LHCN-M2 (cell line): ENCODE measurements around the gene TRAPPC3. TPM values are rescaled to one million over a fixed set of nuclear protein-coding genes. Genes with fewer than 3 reads are reported as not detected.

Source experiments
- DNase-seq: peaks from one replicate; pipeline ENCODE4 v3.0.0-alpha.2; 2012; ENCODE audit warnings: low read depth
- total RNA-seq: library from RNA; depleted of rRNA; stranded (reverse); fragments of >200 nt; gene quantifications from 2 replicates; pipeline ENCODE4 v1.2.3, GENCODE V29; 2014

TRAPPC3 gene
- total RNA-seq, 1 experiment from 2014 or later = 134 TPM

DNA sequence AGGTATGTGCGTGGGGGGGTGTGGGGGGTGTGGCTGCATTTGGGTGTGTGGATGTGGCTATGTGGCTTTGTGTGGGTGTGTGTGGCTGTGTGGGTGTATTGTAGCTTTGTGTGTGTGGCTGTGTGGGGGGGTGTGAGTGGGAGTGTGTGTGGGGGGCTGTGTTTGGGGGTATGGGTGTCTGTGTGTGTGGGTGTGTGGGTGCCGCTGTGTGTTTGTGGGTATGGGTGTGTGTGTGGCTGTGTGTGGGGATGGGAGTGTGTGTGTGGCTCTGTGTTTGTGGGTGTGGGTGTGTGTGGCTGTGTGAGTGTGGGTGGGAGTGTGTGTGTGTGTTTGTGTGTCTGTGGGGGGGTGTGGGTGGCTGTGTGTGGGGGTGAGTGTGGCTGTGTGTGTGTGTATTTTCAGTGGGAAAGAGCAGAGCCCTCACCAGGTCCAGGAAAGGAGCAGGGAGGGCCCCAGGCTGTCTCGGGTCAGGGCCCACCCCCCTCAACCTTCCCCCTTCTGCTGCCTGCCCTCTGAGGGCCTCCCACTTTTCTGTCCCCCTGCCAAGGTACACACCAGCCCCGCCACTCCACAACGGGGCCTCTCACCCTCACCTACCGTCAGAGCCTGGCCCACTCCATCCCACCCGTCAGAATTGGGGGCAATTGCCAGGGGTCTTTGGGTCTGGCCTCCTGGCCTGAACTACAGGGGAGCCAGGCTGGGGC, 22.3 kb downstream of the TRAPPC3 start:
- DNase-seq = no peak

DNA sequence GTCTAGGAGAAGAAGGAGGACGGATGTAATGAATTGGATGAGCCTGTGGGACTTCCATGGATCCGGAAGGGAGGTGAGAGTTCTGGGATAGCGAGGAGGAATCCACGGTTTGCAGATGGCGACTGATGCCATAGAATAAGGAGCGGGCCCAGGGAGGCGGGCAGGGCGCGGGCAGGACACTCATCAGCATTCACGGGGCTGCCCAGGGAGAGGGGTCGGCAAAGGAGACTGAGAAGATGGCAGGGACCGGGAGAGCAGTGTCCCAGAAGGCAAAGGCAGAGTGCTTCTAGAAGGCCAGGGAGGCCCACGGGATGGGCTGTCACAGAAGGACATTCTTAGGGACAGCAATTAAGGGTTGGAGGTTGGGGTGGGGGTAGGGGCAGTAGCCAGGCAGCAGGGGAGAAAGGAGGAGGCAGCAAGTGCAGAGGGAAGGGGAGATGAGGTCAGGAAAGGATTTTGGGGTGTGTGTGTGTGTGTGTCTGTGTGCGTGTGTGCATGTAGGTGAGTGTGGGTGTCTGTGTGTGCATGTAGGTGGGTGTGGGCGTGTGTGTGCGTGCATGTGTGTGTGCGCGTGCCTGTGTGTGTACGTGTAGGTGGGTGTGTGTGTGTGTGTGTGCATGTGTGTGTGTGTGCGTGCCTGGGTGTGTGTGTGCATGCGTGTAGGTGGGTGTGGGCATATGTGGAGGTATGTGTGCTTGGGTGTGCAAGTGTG, 23.1 kb downstream of the TRAPPC3 start:
- DNase-seq = no peak

DNA sequence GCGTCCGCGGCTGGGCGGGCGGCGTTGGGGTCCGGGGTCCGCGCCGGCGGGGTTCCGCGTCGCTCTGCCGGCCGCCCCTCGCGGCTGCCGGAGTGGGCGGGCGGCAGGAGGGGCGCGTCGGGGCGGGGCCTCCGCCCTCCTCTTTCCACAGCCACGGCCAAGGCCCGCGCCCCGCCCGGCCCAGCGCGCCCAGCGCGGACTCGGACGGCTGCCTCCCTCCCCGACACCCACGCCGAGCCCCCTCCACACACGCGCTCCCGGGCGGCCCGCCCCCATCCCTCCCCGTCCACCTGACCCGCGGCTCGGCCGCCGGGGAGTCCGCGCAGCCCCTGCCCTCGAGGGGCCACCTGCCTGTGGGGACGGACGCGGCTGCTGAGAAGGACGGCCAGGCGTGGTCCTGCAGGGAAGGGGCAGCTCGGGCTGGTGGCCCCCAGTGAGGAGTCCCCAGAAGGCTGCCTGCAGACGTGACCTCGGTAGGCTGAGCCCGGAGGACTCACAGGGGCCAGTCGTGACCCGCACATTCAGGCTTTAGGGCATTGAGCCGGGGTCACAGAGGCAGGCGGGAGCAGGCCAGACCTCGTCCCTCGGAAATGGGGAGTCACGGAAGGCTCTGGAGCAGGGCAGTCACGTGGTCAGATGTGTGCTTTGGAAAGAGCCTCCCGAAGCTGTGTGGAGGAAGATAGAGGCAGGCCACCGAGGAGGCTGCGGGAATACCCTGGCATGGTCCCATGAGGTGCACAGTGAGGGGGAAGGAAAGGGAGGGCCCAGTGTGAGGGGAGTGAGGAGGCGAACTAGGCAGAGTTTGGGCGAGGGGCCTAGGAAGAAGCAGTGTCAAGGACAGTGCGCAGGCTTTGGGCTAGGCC, 23.9 kb downstream of the TRAPPC3 start, which contains the start of gene COL8A2:
Gene COL8A2 (minus strand): TSS at position 94 of the 863 bp plus-strand sequence. CDS start 24,980 bp downstream, outside the sequence.
- DNase-seq = no peak

DNA sequence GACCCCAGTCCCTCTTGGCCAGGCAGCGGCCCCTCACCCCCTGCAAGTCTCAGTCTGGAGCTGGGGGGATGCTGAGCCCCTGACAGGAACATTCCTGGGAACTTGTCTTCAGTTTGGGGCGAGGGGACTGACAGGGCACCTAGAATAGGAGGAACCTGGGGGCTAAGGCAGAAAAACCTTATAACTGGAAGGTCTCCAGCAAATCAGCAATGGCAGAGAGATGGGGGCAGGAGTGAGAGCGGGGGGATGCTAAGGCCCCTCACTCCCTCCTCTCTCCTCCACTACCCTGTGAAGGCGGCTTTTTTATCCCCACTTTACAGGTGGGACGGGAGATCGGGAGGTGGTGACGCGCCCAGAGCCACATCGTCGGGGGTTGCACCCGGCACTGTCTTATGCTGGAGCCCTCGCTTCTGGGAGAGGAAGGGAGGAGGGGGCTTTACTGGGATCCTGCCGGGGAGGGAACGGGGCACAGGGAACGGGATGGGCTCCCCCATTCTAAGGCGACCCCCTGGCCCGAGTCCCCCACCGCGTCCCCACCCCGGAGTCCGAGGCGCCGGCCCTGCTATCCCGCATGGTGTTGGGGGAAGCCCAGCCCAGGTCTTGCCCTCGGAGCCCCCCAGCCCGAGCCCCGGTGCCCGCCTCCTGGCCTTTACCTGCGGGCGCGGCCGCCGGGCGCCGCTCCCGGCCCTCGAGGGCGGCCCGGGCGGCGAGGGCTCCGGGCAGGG, 24.7 kb downstream of the TRAPPC3 start:
- DNase-seq = no peak

DNA sequence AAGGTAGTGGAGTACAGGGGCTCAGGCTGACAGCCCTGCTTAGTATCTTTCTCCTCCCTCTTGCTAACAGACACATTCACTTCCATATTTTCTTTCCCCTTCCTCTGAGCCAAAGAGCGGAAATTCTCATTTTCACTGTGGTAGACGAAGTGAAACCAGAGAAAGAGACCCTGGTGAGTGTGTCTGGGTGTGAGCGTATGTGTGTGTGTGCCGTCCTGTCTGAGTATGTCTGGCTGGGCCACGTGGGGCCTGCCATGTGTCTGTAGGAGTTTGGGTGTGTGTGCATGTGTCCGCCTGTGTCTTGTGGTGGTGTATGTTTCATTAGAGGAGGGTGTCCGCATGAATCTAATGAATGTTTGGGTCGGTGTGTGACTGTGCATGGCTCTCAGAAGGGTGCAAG, 25.9 kb downstream of the TRAPPC3 start:
- no peak for DNase-seq

DNA sequence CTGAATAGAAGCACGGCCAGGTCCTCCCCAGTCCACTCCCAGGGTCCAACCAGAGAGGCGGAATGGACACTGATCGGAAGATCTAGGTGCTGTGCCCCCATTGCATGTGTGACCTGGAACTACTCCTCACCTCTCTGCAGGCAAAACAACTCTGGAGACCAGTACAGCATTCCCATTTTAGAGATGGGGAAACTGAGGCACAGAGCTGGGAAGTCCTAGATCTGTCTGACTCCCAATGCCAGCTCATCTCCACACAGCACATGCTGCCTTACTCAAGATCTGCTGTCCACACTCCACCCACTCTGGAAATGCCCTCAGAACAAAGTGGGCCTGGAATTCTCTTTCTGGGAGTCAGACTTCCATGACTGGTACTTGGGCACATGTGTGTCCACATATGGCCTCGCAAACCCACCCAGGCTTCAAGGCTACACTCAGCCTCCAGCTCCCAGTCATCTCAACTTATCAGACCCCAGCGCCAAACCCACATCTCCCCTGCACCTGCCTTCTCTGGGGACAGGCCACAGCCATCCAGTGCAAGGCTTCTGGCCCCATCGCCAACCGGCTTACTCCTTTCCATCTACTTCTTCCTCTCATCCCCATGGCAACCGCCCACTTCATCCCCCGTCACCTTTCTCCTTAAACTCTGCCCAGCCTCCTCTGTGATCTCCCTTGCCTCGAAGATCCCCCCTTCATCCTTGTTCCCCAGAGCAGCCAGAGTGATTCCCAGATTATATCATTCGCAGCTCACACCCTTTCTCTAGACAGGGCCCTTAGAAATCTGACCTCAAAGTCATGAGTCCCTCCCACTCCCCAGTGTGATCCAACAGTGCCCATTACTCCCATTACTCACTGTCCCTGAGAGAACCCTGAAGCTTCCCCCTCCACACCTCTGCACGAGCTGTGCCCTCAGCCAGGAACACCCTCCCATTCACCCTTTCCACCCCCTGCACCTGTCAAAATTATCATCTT, 26.9 kb downstream of the TRAPPC3 start:
- DNase-seq = no peak

DNA sequence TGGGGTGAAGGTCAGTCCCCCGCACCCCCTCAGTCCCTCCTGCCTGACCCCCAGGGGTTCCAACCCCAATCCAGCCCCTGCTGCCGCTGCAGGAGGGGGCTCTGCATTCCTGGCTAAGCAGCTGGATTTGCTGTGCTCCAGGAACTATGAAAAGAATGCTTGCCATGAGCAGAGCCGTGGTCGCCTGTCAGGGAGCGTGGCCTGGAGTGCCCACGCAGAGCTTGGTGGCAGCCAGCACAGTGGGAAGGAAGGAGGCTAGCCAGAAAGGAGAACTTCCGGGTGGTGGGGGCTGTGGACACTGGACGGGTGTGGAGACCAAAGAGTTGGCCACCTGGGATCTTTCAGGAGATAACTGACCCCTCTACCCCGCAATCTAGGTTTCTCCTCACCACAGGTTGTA, 29.8 kb downstream of the TRAPPC3 start:
- DNase-seq = no peak

DNA sequence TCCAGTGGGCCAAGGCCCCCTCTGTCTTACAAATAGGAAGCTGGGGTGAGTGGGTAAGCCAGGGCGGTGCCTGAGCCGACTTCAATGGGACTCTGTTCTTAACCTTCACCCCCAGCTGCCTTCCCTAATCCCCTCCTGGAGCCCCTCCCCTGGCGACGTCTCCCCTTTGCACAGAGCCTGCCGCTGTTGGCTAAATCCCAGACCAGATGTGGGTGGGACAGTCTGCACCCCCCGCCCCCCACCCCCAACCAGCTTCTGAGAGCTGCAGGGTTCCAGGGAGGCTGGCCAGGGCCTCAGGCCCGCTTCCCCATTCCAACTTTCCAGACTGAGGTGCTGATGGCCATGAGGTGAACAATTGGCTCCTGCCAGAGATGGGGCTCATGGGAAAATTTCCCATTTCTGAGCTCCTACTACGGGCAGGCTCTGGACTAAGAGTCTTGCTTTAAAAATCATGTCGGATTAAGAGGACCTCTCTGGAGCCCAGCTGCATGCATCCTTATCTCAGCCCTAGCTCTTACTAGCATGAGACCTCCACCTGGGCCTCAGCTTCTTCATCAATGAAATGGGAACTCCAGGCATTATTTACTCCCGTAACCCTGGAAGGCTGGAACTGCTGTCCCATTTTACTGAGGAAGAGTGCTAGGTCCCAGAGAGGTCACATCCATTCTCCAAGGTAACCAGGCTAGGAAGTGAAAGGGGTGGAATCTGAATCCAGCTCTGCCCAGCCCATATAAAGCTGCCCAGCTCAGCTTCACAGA, 30.7 kb downstream of the TRAPPC3 start:
- no peak for DNase-seq

DNA sequence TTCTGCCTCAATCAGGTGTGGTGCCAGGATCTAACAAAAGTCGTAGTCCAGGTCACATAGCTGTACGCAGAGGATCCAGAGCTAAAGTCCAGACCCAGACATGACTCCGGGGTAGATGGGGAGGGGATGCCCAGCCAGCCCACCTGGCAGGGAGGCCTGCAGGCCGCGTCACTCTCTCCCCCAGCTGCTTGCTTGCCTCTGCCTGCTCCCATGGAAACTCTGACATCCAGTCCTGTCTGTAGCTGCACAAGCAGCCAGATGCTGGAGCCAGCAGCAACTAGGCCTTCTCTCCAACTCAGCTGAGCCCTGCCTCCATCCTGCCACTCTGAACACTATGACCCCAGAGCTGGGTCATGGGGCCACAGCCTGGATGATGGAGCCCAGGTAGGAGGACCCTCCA, 32.4 kb downstream of the TRAPPC3 start:
- DNase-seq = no peak

DNA sequence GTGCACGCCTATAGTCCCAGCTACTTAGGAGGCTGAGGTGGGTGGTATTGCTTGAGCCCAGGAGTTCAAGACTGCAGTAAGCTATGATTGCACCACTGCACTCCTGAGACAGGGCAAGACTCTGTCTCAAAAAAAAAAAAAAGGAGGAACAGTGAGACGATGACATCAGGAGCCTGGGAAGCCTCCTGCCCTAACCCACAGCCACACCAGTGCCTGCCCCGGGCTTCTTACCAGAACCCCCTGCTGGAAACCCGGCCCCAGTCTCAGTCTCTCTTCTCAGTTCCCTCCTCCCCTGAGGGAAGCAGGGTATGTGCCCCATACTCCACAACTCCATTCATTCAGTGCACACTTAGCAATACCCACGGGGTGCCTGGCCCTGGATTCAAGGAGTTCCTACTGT, 33.4 kb downstream of the TRAPPC3 start:
- DNase-seq = no peak

DNA sequence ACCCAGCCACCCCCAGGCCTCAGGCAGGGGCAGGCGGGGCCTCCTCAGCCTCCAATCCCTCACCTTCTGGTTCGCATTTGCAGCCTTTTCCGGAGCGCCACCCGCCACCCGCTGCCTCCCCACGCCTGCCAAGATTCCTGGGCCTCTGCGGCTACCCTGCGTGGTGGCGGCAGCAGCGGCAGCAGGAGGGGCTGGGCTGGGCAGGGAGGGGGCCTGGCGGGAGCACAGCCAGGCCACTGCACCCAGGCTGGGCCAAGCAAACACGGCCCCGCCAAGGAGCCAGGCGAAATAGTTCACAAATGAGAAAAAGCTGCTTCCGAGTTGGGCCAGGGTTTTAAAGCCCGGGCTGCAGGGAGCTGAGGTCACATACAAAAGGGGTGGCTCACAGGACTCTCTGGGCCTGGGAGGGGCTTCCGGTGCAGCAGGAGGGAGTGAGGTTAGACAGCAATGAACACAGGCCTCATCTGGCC, 34.1 kb downstream of the TRAPPC3 start:
- DNase-seq = no peak

DNA sequence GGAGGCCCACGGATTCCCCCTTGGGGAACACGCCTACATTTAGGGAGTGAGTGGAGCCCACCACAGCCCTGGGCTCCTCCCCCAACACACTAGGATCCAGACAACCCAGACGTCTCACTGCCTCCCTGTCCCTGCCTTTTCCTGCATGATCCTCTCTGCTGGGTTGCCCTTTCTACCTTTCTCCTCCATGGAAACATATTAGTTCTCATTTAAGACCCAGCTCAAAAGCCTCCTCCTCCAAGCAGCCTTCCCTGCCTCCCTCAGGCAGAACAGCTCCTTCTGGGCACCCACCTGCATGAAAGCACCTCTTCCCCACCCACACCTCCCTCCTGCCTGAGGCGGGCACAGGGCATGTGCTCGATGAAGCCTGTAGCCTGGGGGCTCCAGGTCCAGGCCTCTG, 34.9 kb downstream of the TRAPPC3 start:
- DNase-seq = no peak

DNA sequence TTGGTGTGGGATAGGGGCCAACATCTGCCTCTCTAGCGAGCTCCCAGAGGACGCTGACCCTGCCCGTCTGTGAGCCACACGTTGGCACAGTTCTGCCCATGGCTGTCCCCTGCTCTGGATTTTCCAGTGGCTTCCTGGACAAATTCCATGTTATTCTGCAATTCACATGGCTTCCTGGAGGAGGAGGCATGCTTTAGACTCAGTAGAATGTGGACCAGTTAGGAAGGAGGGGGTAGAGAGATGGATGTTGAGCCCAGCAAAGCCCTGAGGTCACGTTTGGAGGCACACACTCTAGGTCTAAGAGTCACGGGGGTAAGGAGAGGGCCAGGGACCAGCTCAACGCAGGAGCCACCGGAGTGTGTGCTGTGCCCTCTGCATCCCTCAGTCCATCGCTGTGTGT, 36.5 kb downstream of the TRAPPC3 start:
- DNase-seq = no peak

DNA sequence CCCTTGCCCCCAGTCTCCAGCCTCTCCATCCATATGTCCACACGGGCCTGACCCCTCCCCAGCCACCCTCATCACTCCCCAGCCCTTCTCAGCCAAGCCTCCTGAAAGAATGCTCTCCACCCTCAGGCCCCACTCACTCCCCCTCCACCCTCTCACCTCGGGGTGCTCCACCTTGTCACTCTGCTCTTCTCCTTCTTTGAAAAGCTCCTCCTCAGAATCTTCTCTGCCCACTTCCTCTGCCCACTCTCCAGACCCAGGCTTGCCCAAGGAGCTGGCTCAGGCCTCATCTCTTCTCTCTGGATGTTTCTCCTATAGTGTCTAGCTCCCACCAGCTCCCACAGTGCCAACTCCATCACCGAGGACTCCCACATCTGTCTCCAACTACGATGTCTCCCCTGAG, 38.1 kb downstream of the TRAPPC3 start:
- no peak for DNase-seq

DNA sequence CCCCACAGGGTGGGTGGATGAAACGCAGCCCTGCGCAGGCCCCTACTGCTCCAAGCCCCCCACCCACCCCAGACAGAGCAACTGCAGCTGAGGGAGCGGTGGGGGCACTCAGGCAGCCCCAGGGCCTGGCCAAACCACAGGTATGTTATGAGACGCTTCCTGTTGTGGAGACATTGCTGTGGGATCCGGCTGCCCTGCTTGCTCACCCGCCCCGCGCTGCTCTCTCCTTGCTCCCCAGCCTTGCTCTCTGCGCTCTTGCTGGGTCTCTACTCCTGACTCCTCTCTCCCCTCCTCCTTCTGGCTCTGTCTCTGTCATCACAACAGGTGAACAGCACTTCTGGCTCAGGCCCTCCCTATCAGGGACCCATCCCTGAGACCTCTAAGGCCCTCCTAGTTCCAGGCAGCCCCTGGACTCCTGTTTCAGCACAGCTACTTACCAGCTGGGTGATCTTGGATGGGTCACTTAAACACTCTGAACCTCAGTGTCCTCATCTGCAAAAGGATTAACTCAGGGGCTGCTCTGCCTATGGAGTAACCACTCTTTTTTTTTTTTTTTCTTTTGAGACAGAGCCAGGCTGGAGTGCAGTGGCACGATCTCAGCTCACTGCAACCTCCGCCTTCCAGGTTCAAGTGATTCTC, 40.1 kb downstream of the TRAPPC3 start:
- peak; percentile 56 for DNase-seq

DNA sequence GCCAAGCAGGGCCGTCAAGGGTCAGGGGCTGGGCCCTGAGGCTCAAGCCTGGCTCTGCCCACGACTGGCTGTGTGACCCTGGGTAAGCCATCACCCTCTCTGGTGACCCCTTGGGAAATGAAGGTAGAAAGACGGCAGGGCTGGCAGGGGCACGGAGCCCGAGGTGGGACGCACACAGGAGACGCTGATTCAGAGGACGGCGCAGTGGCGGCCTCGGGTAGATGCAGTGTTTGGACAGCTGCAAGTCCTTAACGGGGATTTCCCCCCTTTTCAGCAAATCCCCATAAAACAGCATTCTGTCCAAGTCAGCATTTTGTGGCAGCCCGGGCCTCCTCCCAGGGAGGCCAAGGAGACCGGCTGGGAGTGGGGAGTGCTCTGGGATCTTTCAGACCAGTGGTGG, 41.0 kb downstream of the TRAPPC3 start:
- no peak for DNase-seq

DNA sequence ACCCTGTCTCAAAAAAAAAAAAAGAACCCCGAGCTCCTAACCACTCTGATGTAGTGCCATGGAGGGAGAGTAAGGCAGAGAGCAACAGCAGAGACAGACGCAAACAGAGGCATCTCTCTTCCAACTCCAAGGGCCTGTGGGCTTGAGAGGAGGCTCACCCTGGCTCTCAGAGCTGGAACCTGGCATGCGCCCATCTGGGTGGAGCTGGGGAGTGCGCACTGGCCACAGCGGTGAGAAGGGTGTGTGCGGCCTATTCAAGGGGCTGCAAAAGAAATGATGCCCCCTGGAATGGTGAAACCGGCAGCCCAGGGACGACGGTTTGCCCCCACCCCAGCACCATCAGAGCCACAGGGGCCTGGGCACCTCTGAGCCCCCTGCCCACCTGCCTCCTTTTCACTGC, 41.9 kb downstream of the TRAPPC3 start:
- DNase-seq = no peak

DNA sequence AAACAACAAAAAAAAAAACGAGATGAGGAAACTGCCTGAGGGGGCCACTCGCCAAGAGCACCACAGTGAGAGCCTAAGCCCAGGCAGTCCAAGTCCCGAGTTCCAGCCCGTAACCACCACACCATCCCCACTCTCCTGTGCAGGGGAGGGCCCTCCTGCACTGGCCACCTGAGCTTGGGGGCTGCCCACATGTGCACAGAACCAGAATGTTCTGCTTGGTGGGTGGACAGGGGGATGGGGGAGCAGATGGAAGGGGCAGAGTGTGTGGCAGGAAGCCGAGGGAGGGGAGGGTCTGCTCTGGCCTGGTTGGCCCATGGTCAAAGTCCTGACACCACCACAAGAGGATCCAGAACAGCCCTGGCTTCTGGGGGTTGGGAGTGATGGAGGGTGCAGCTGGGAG, 43.0 kb downstream of the TRAPPC3 start:
- no peak for DNase-seq

DNA sequence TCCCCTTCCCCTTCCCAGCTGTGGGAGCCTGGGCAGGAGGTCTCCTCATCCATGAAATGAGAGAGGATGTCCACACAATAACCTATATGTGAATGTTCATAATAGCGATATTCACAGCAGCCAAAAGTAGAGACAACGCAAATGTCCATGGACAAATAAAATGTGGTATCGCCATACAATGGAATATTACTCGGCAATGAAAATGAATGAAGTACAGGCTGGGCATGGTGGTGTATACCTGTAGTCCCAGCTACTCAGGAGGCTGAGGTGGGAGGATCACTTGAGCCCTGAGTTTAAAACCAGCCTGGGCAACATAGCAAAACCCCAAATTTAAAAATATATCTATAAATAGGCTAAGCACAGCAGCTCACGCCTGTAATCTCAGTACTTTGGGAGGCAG, 47.7 kb downstream of the TRAPPC3 start:
- no peak for DNase-seq
